ENCODE data around the gene CRLF1.

Gene CRLF1

GRCh38 chr19:18636183-18636968, 29.8 kb upstream of the CRLF1 start:
- peak; percentile 68 for DNase-seq

- no peak for DNase-seq
These were observed 29.2 kb upstream of the CRLF1 start for GRCh38 chr19:18635831-18636182.

GRCh38 chr19:18634612-18635297, 28.2 kb upstream of the CRLF1 start:
- DNase-seq = no peak

- DNase-seq = peak; percentile 76
These were observed 26.7 kb upstream of the CRLF1 start for GRCh38 chr19:18633321-18633720.

GRCh38 chr19:18629166-18630088, 22.8 kb upstream of the CRLF1 start:
- no peak for DNase-seq

GRCh38 chr19:18626906-18627305, 20.3 kb upstream of the CRLF1 start:
- DNase-seq = no peak

GRCh38 chr19:18620902-18621301, 14.3 kb upstream of the CRLF1 start:
- no peak for DNase-seq

GRCh38 chr19:18620311-18620710, 13.7 kb upstream of the CRLF1 start:
- no peak for DNase-seq

GRCh38 chr19:18618236-18618635, 11.6 kb upstream of the CRLF1 start:
- no peak for DNase-seq

GRCh38 chr19:18617562-18617961, 11.0 kb upstream of the CRLF1 start:
- no peak for DNase-seq

GRCh38 chr19:18616023-18616422, 9.4 kb upstream of the CRLF1 start:
- DNase-seq = no peak

- DNase-seq = no peak
These were observed 7.1 kb upstream of the CRLF1 start for GRCh38 chr19:18613589-18614234.

- DNase-seq = no peak
These were observed 6.4 kb upstream of the CRLF1 start, which contains the start of gene TMEM59L for GRCh38 chr19:18612772-18613588. Gene TMEM59L, plus strand, starts transcription at chr19:18612870. Its CDS starts 89 bp downstream, at chr19:18612959.

GRCh38 chr19:18612051-18612771, 5.6 kb upstream of the CRLF1 start:
- no peak for DNase-seq

- no peak for DNase-seq
These were observed 4.9 kb upstream of the CRLF1 start for GRCh38 chr19:18611327-18612050.

- DNase-seq = no peak
These were observed 4.1 kb upstream of the CRLF1 start for GRCh38 chr19:18610556-18611326.

GRCh38 chr19:18610245-18610555, 3.6 kb upstream of the CRLF1 start:
- DNase-seq = no peak

GRCh38 chr19:18609717-18610051, 3.1 kb upstream of the CRLF1 start:
- no peak for DNase-seq

GRCh38 chr19:18608805-18609716, 2.5 kb upstream of the CRLF1 start:
- no peak for DNase-seq
